Neural cell (in vitro differentiated cells): ENCODE results near the gene NKAIN4. TPM values are rescaled to one million over a fixed set of nuclear protein-coding genes. Genes with fewer than 3 reads are reported as not detected.

Source experiments
- H2AFZ ChIP-seq: fragments of 200-600, 300-800 bp; sonication (generic), shearing (Covaris generic); 2 replicates; pipeline ENCODE4 v1.6.0; 2014; ENCODE audit warnings: low read depth, mild to moderate bottlenecking, antibody characterized with exemption, low read length, moderate library complexity
- H3F3A ChIP-seq: fragments of 200-600 bp; shearing (Covaris generic); 2 replicates; pipeline ENCODE4 v1.6.1; 2016; ENCODE audit warnings: mild to moderate bottlenecking, moderate library complexity, mixed read lengths, antibody characterized with exemption, low read length; ENCODE audit not compliant: insufficient read depth, poor library complexity, severe bottlenecking
- H3K27ac ChIP-seq: fragments of 200-600, 300-800 bp; sonication (generic), shearing (Covaris generic); 2 replicates; pipeline ENCODE4 v1.5.1; 2014; ENCODE audit warnings: mild to moderate bottlenecking, low read length, moderate library complexity
- H3K27me3 ChIP-seq: fragments of 300-800, 200-600 bp; sonication (generic), shearing (Covaris generic); 2 replicates; pipeline ENCODE4 v1.6.0; 2014; ENCODE audit warnings: mild to moderate bottlenecking, low read depth, low read length, moderate library complexity; ENCODE audit not compliant: insufficient read depth
- H3K36me3 ChIP-seq: fragments of 300-800, 200-600 bp; sonication (generic), shearing (Covaris generic); 2 replicates; pipeline ENCODE4 v1.5.1; 2014; ENCODE audit warnings: mild to moderate bottlenecking, antibody characterized with exemption, low read length, moderate library complexity; ENCODE audit not compliant: insufficient read depth
- H3K4me2 ChIP-seq: fragments of 300-800, 200-600 bp; sonication (generic), shearing (Covaris generic); 2 replicates; pipeline ENCODE4 v1.6.0; 2014; ENCODE audit warnings: mild to moderate bottlenecking, low read length
- H3K4me3 ChIP-seq: fragments of 300-800, 200-600 bp; sonication (generic), shearing (Covaris generic); 2 replicates; pipeline ENCODE4 v1.5.1; 2014; ENCODE audit warnings: mild to moderate bottlenecking, low read length, moderate library complexity
- H3K79me2 ChIP-seq: fragments of 200-600 bp; shearing (Covaris generic); replicated peaks from 2 replicates; pipeline ENCODE4 v1.6.0; 2014; ENCODE audit warnings: mild to moderate bottlenecking, low read length, moderate library complexity; ENCODE audit not compliant: insufficient read depth
- H3K9ac ChIP-seq: fragments of 300-800, 200-600 bp; sonication (generic), shearing (Covaris generic); 2 replicates; pipeline ENCODE4 v1.6.1; 2016; ENCODE audit warnings: mild to moderate bottlenecking, low read length, mixed read lengths
- H3K9me2 ChIP-seq: fragments of 200-600 bp; shearing (Covaris generic); 2 replicates; pipeline ENCODE4 v1.6.1; 2016; ENCODE audit warnings: mild to moderate bottlenecking, low read length, mixed read lengths; ENCODE audit not compliant: insufficient read depth
- H3K9me3 ChIP-seq: fragments of 200-600, 300-800 bp; sonication (generic), shearing (Covaris generic); 2 replicates; pipeline ENCODE4 v1.6.1; 2016; ENCODE audit warnings: mild to moderate bottlenecking, mixed run types, low read length, moderate library complexity, mixed read lengths
- H4K20me1 ChIP-seq: fragments of 200-600 bp; shearing (Covaris generic); 2 replicates; pipeline ENCODE4 v1.6.1; 2016; ENCODE audit warnings: mild to moderate bottlenecking, mixed run types; ENCODE audit not compliant: insufficient read depth
- EP300 ChIP-seq: fragments of 450-650 bp; conservative IDR thresholded peaks from 2 replicates; pipeline ENCODE4 v1.6.1; 2014; ENCODE audit warnings: antibody characterized with exemption, mild to moderate bottlenecking, moderate library complexity; ENCODE audit not compliant: poor library complexity, severe bottlenecking
- EZH2 ChIP-seq: fragments of 200-600, 300-800 bp; shearing (Covaris generic), sonication (generic); IDR thresholded peaks from 2 replicates; pipeline ENCODE4 v1.6.1; 2014; ENCODE audit warnings: antibody characterized with exemption, low read length, borderline replicate concordance, mild to moderate bottlenecking; ENCODE audit not compliant: insufficient read depth, poor library complexity, severe bottlenecking
- MXI1 ChIP-seq: fragments of 450-650 bp; conservative IDR thresholded peaks from 2 replicates; pipeline ENCODE4 v1.6.1; 2014; ENCODE audit warnings: antibody characterized with exemption, mild to moderate bottlenecking; ENCODE audit not compliant: poor library complexity, severe bottlenecking
- POLR2AphosphoS5 ChIP-seq: IDR thresholded peaks from 2 replicates; pipeline ENCODE4 v1.6.1; 2012
- RAD21 ChIP-seq: fragments of 450-650 bp; conservative IDR thresholded peaks from 2 replicates; pipeline ENCODE4 v1.6.1; 2014; ENCODE audit warnings: antibody characterized with exemption, mild to moderate bottlenecking, moderate library complexity
- SMC3 ChIP-seq: fragments of 450-650 bp; conservative IDR thresholded peaks from 2 replicates; pipeline ENCODE4 v1.6.1; 2014; ENCODE audit warnings: antibody characterized with exemption, mild to moderate bottlenecking, moderate library complexity; ENCODE audit not compliant: poor library complexity
- TAF1 ChIP-seq: IDR thresholded peaks from 2 replicates; pipeline ENCODE4 v1.6.1; 2012; ENCODE audit warnings: low read depth
- polyA plus RNA-seq: library from polyadenylated mRNA; depleted of rRNA; stranded (reverse); fragments of >200 nt; gene quantifications from 2 replicates; pipeline ENCODE4 v1.2.3, GENCODE V29; 2014
- TF ChIP-seq, protein P1 (sequence below): IDR thresholded peaks from 2 replicates; pipeline ENCODE4 v1.6.1; 2012; ENCODE audit warnings: borderline replicate concordance
- TF ChIP-seq, protein P2 (sequence below): fragments of 450-650 bp; IDR thresholded peaks from 2 replicates; pipeline ENCODE4 v1.5.1; 2014; ENCODE audit warnings: antibody characterized with exemption, mild to moderate bottlenecking, moderate library complexity; ENCODE audit not compliant: poor library complexity, severe bottlenecking

Gene NKAIN4
- polyA plus RNA-seq, 1 donor from 2014 or later, result 11.2 TPM

DNA sequence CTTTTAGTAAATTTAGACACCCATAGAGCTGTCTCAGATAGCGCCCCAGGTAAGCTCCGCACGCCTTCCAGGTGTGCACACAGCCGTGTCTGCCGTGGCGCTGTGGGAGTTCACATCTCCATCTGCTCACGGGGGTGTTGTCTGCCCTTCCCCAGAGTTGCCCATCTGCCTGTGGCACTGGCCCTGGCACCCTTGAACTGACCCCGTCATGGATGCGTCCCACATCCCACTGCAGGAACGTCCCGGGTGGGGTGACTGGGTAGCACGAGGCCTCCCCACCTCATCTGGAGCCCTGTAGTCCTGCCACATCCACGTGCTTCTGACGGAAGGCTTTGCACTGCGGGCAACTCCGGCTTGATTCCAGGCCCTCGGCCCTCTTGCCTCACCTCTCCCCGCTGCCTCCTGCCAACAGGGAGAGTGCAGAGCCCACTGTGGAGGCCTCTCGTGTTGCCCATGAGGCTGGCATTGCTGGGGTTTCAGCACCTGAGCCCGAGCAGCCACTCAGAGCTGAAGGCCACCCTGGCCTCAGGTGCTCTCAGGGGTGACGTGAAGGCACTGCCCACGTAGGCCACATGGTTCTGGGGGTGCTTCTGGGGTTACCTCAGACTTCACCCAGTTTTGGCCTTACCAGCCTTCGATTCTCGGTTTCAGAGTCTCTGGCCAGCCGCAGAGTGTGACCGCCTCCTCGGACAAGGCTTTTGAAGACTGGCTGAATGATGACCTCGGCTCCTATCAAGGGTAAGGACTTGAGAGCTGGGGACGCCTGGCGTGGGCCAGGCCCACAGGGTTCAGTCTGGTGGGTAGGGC is 23.4 kb upstream of the NKAIN4 start:
- no peaks in the 10 kb centered on the region for H4K20me1 ChIP-seq
- H3K9ac ChIP-seq, result no peak overlapping the region
- H3K27me3 ChIP-seq, result no peaks in the 10 kb centered on the region
- H3K4me3 ChIP-seq, result no peak overlapping the region
- H3K27ac ChIP-seq, result no peak overlapping the region
- no peaks in the 10 kb centered on the region for H3F3A ChIP-seq
- no peaks in the 10 kb centered on the region for H3K9me2 ChIP-seq
- no peaks in the 10 kb centered on the region for H3K36me3 ChIP-seq
- no peak overlapping the region for H2AFZ ChIP-seq
- peaks cover 24% of the 10 kb centered on the region for H3K79me2 ChIP-seq
- no peaks in the 10 kb centered on the region for H3K9me3 ChIP-seq
- no peak overlapping the region for H3K4me2 ChIP-seq
- TF ChIP-seq RAD21 (no peak), EP300 (no peak), POLR2AphosphoS5 (no peak), TAF1 (no peak), SMC3 (no peak), MXI1 (no peak), EZH2 (no peak)
- TF ChIP-seq, protein P1, sequence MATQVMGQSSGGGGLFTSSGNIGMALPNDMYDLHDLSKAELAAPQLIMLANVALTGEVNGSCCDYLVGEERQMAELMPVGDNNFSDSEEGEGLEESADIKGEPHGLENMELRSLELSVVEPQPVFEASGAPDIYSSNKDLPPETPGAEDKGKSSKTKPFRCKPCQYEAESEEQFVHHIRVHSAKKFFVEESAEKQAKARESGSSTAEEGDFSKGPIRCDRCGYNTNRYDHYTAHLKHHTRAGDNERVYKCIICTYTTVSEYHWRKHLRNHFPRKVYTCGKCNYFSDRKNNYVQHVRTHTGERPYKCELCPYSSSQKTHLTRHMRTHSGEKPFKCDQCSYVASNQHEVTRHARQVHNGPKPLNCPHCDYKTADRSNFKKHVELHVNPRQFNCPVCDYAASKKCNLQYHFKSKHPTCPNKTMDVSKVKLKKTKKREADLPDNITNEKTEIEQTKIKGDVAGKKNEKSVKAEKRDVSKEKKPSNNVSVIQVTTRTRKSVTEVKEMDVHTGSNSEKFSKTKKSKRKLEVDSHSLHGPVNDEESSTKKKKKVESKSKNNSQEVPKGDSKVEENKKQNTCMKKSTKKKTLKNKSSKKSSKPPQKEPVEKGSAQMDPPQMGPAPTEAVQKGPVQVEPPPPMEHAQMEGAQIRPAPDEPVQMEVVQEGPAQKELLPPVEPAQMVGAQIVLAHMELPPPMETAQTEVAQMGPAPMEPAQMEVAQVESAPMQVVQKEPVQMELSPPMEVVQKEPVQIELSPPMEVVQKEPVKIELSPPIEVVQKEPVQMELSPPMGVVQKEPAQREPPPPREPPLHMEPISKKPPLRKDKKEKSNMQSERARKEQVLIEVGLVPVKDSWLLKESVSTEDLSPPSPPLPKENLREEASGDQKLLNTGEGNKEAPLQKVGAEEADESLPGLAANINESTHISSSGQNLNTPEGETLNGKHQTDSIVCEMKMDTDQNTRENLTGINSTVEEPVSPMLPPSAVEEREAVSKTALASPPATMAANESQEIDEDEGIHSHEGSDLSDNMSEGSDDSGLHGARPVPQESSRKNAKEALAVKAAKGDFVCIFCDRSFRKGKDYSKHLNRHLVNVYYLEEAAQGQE, result no peak
- TF ChIP-seq, protein P2, sequence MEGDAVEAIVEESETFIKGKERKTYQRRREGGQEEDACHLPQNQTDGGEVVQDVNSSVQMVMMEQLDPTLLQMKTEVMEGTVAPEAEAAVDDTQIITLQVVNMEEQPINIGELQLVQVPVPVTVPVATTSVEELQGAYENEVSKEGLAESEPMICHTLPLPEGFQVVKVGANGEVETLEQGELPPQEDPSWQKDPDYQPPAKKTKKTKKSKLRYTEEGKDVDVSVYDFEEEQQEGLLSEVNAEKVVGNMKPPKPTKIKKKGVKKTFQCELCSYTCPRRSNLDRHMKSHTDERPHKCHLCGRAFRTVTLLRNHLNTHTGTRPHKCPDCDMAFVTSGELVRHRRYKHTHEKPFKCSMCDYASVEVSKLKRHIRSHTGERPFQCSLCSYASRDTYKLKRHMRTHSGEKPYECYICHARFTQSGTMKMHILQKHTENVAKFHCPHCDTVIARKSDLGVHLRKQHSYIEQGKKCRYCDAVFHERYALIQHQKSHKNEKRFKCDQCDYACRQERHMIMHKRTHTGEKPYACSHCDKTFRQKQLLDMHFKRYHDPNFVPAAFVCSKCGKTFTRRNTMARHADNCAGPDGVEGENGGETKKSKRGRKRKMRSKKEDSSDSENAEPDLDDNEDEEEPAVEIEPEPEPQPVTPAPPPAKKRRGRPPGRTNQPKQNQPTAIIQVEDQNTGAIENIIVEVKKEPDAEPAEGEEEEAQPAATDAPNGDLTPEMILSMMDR, result no peak

DNA sequence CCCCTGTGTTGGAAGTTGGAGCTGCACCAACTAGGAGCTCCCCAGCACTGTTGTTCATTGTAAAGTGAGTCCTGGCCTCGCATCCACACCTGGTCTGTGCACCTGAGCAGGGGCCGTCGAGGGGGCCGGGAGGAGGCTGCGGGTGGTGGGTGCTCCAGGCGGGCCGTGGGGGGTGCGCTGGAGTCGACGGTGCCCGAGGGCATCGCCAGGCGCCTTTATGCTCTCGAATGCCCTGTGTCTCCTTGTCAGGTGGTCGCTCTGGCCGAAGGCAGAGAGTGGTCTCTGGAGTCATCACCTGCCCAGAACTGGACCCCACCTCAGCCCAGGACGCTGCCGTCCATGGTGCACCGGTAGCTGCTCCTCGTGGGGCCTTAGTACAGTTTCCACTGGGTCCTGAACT is 22.7 kb upstream of the NKAIN4 start:
- Histone ChIP-seq H3K79me2 (peaks cover 25% of the 10 kb centered on the region), H3K9me3 (no peaks in the 10 kb centered on the region), H3K4me2 (no peak overlapping the region), H3K4me3 (no peak overlapping the region), H3K36me3 (no peaks in the 10 kb centered on the region), H4K20me1 (no peaks in the 10 kb centered on the region), H3K27me3 (no peaks in the 10 kb centered on the region), H3F3A (no peaks in the 10 kb centered on the region), H3K9me2 (no peaks in the 10 kb centered on the region), H2AFZ (no peak overlapping the region), H3K27ac (no peak overlapping the region), H3K9ac (no peak overlapping the region)
- TF ChIP-seq EP300 (no peak), MXI1 (no peak), RAD21 (no peak), POLR2AphosphoS5 (no peak), SMC3 (no peak), EZH2 (no peak), TAF1 (no peak)
- TF ChIP-seq, protein P1, result no peak
- TF ChIP-seq, protein P2, result no peak
